COLO668 (cell line): ENCODE measurements around the gene TOP1.
"Not testable (repeated sequence)": the region's sequence is repeated elsewhere in the genome, so short reads cannot be mapped to it uniquely, and the experiment has no call there.

Experiments
- DNase-seq: peaks from one replicate; lab custom pipeline; 2025; ENCODE audit not compliant: unreplicated experiment; lab: John Stamatoyannopoulos, UW

The TOP1 gene

GRCh38 chr20:41003936-41004294, 24.7 kb upstream of the TOP1 start:
- not testable (repeated sequence) for DNase-seq

- DNase-seq, result peak; percentile 11
These were observed 23.9 kb upstream of the TOP1 start for GRCh38 chr20:41004531-41005360.

DNA sequence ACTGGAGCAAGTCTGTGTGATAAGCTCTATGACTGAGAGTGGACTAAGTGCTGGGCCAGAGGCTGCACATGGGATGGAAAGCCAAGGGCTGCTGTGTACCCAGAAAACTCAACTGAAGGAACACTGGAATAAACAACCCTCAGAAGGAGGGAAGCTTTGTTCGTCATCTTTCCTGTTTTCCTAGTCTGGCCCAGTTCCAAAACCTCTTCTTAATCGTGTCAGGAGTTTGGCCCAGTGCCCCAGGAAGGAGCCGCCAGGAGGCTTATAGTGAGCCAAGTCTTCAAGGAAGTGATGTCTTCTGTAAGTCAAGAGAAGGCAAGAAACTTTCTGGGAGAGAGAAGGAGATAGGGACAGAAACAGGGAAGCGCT, 23.3 kb upstream of the TOP1 start:
- no peak for DNase-seq

GRCh38 chr20:41006126-41006935, 22.3 kb upstream of the TOP1 start:
- no peak for DNase-seq

DNA sequence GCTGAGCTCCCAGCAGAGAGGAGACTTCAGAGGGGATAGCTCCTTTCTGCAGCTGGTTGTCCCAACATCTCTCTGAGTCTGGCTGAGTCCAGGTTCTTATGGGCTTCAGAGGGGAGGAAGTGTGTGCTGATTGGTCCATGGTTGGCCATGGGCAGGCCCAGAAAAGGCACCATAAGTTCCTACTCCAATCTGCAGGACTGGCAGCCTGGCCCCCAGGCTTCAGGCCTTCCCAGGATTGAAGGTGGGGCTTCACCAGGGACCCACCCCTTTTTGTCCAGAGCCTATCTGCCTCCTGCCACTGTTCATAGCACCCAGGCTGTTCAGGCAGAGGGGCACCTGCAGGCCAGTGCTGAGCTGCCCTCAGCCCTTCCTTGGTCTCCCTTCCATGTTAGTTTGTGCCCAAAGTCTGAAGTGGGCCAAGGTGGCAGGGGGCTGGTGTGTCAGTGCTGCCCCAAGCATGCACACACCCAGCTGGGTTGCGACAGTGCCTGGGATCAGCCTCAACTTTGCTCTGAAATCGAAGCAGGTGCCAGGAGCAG, 21.6 kb upstream of the TOP1 start:
- DNase-seq, result no peak

DNA sequence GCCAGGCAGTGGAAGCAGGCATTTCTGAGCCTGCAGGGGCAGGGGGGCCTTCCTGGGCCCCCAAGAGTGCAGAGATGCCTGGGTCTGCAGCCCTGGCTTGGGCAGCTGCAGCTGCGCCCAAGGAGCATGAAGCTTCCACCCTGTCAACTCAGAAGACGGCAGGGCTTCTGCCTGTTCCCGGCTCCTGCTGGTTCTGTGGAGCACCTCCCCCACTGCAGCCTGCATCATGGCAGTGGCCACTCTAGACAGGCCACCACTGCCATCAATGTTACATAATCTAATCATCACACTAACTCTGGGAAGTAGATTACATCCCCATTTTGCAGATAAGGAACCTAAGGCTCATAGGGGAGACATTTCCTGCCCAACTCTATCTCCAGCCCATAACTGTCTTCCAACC, 21.1 kb upstream of the TOP1 start:
- no peak for DNase-seq

GRCh38 chr20:41009946-41010345, 18.7 kb upstream of the TOP1 start:
- no peak for DNase-seq

GRCh38 chr20:41011551-41012067, 17.0 kb upstream of the TOP1 start:
- DNase-seq, result no peak

GRCh38 chr20:41014561-41015088, 14.0 kb upstream of the TOP1 start:
- DNase-seq, result no peak

GRCh38 chr20:41017448-41018042, 11.1 kb upstream of the TOP1 start:
- no peak for DNase-seq

GRCh38 chr20:41018153-41018552, 10.5 kb upstream of the TOP1 start:
- DNase-seq, result no peak

GRCh38 chr20:41023549-41023948, 5.1 kb upstream of the TOP1 start:
- DNase-seq, result no peak

- DNase-seq, result no peak
These were observed 1.3 kb upstream of the TOP1 start for GRCh38 chr20:41027366-41027765.

DNA sequence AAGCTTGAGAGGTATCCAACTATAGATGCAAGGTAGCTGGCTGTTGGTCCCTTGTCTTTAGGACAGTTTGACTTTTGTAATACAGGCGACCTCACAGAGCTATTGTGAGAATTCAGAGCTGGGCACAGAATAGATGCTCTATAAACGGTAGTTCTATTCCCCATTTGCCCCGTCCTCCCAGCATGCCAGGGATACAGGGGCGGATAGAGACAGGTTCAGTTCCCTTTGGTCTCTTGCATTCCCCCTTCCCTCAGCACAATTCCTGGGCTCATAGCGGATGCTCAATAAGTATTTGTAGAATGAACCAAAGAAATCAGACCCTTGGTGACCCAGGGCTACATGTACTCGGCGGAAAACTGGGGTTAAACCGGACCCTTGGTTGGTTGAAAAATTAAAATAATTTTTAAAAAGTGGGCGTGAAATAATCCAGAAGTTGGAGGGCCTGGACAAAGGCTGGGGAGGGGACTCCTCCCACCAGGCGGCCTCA, 707 bp upstream of the TOP1 start:
- DNase-seq, result no peak

GRCh38 chr20:41029150-41029901, 704 bp downstream of the TOP1 start:
- peak; percentile 47 for DNase-seq

GRCh38 chr20:41030061-41030460, 1.4 kb downstream of the TOP1 start:
- DNase-seq, result no peak

- no peak for DNase-seq
These were observed 2.1 kb downstream of the TOP1 start for GRCh38 chr20:41030531-41031242.

GRCh38 chr20:41031243-41031619, 2.6 kb downstream of the TOP1 start:
- no peak for DNase-seq

- DNase-seq, result no peak
These were observed 3.6 kb downstream of the TOP1 start for GRCh38 chr20:41032271-41032670.

DNA sequence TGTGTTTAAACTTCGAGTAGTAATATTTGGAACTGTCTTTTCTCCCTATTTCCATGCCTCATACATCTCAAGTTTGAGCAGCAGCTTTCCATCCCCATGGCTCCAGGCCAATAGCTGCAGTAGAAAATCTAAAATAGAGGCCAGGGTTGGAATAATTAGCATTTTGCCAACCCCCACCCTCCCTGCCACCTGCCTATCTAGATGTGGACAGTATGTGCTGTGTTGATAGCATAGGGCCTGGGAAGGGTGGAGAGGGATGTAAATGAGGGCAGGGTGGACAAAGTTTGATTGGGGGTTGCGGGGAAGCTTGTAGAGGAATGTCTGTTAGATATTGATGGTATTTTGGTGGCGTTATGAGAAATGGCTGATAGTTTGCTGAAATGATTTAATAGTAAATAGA, 5.6 kb downstream of the TOP1 start:
- DNase-seq, result no peak
